ENCODE measurements around the gene LCE3E.

DNA sequence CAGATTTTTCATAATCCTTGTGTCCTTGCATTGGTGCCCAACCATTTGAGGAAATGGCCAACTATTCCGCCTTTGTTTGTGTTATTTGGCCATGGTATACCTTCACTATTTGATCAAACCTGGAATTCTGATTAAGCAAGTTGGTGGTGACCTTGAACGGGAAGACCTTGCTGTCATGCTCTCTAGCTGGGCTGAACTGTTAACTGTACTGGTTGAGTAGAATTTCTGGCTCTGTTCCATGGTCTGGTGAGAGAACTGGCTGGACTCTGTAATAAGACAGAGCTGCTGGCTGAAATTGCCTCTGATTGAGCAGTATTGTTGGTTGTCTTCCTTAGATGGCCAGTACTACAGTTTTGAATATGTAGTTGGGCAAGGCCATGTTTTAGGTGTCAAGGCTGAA, 30.4 kb upstream of the LCE3E start:
- TF ChIP-seq, protein P1, sequence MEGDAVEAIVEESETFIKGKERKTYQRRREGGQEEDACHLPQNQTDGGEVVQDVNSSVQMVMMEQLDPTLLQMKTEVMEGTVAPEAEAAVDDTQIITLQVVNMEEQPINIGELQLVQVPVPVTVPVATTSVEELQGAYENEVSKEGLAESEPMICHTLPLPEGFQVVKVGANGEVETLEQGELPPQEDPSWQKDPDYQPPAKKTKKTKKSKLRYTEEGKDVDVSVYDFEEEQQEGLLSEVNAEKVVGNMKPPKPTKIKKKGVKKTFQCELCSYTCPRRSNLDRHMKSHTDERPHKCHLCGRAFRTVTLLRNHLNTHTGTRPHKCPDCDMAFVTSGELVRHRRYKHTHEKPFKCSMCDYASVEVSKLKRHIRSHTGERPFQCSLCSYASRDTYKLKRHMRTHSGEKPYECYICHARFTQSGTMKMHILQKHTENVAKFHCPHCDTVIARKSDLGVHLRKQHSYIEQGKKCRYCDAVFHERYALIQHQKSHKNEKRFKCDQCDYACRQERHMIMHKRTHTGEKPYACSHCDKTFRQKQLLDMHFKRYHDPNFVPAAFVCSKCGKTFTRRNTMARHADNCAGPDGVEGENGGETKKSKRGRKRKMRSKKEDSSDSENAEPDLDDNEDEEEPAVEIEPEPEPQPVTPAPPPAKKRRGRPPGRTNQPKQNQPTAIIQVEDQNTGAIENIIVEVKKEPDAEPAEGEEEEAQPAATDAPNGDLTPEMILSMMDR (conservative IDR thresholded peaks at IDR 0.05; ENCODE audit: low read length) = no peak
- TF ChIP-seq EZH2phosphoT487 (IDR thresholded peaks at IDR 0.05; ENCODE audit: borderline replicate concordance, low read depth, low read length) = no peak
